ENCODE measurements around the gene TMEM130. TPM values are rescaled to one million over a fixed set of nuclear protein-coding genes. Genes with fewer than 3 reads are reported as not detected.

The TMEM130 gene
- total RNA-seq, 1 experiment from 2014 or later, result 1.7 TPM

DNA sequence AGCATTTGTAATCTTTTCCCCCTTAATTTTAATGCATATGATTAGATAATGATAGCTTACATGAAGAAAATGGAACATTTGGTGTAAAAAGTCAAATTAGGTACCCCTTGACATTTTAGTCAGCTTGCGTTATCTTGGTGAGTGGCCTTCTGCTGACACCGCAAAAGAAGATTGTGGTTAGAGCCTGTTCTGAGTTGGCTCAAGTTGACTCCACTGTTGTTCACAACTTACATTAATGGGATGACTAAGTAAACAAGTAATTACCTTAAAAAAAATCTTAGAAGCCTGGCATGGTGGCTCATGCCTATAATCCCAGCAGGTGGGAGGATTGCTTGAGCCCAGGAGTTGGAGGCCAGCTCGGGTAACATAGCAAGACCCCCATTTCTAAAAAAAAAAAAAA lies 32.7 kb upstream of the TMEM130 start:
- Histone ChIP-seq H3K79me1 (ENCODE audit: insufficient read depth, low read depth, low read length, poor library complexity, severe bottlenecking) (no peaks in the 10 kb centered on the region), H2BK20ac (ENCODE audit: low read depth, low read length, poor library complexity, severe bottlenecking) (no peak overlapping the region), H3K56ac (ENCODE audit: insufficient read length, low read depth, low read length) (no peak overlapping the region), H3K4me1 (ENCODE audit: insufficient read depth, low read length) (no peaks in the 10 kb centered on the region), H4K91ac (ENCODE audit: insufficient read length, low read depth, low read length) (no peak overlapping the region), H3K9ac (ENCODE audit: extremely low read depth, insufficient read length, low read length) (no peak overlapping the region), H3K14ac (ENCODE audit: insufficient read depth, low read length) (no peak overlapping the region), H4K5ac (ENCODE audit: insufficient read length, low read depth, low read length) (no peak overlapping the region), H3K27ac (ENCODE audit: insufficient read length, low read depth, low read length) (no peak overlapping the region), H2BK12ac (ENCODE audit: insufficient read length, low read depth, low read length) (no peak overlapping the region), H3K23ac (ENCODE audit: insufficient read length, low read depth, low read length) (no peak overlapping the region), H2AFZ (ENCODE audit: low read length) (no peak overlapping the region), H2AK5ac (ENCODE audit: insufficient read length, low read length) (no peak overlapping the region), H3K9me3 (ENCODE audit: control insufficient read depth, low read depth, low read length) (peaks cover 8% of the 10 kb centered on the region), H2BK5ac (ENCODE audit: insufficient read length, low read length) (no peak overlapping the region), H3K4ac (ENCODE audit: low read depth, low read length) (no peak overlapping the region), H3K4me2 (ENCODE audit: insufficient read depth, insufficient read length, low read length) (no peak overlapping the region), H3K27me3 (ENCODE audit: insufficient read depth, low read length) (no peaks in the 10 kb centered on the region), H4K20me1 (ENCODE audit: control insufficient read depth, insufficient read depth, insufficient read length) (no peaks in the 10 kb centered on the region), H4K8ac (replicated peaks; ENCODE audit: insufficient read length, low read depth, low read length) (no peak overlapping the region), H3K18ac (ENCODE audit: insufficient read length, low read depth, low read length) (no peak overlapping the region), H3T11ph (ENCODE audit: low read length) (no peak overlapping the region), H2BK120ac (ENCODE audit: low read depth, low read length, poor library complexity, severe bottlenecking) (no peak overlapping the region), H2BK15ac (ENCODE audit: low read depth, low read length) (no peak overlapping the region), H3K23me2 (ENCODE audit: insufficient read length, low read depth, low read length, poor library complexity, severe bottlenecking) (no peaks in the 10 kb centered on the region), H3K79me2 (ENCODE audit: insufficient read depth, low read length) (no peaks in the 10 kb centered on the region)
- Mint-ChIP-seq H3K36me3 (ENCODE audit: insufficient read depth in 1 of 3, low read depth in 3 of 3) (peaks cover 80 to 95% (median 94%) of the 10 kb centered on the region in 3 experiments), H3K27ac (no peak overlapping the region), H3K9me3 (peaks cover 10 to 17% of the 10 kb centered on the region in 2 experiments), H3K27me3 (ENCODE audit: low read depth) (no peaks in the 10 kb centered on the region), H3K4me3 (no peak overlapping the region), H3K4me1 (no peaks in the 10 kb centered on the region)
- WGBS (ENCODE audit: extremely low coverage, insufficient read length, low lambda C conversion rate), result no CpG with 5 or more reads among the region's 3 CpGs
- no peak for DNase-seq
- TF ChIP-seq, protein P1, sequence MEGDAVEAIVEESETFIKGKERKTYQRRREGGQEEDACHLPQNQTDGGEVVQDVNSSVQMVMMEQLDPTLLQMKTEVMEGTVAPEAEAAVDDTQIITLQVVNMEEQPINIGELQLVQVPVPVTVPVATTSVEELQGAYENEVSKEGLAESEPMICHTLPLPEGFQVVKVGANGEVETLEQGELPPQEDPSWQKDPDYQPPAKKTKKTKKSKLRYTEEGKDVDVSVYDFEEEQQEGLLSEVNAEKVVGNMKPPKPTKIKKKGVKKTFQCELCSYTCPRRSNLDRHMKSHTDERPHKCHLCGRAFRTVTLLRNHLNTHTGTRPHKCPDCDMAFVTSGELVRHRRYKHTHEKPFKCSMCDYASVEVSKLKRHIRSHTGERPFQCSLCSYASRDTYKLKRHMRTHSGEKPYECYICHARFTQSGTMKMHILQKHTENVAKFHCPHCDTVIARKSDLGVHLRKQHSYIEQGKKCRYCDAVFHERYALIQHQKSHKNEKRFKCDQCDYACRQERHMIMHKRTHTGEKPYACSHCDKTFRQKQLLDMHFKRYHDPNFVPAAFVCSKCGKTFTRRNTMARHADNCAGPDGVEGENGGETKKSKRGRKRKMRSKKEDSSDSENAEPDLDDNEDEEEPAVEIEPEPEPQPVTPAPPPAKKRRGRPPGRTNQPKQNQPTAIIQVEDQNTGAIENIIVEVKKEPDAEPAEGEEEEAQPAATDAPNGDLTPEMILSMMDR (conservative IDR thresholded peaks at IDR 0.05), result no peak
